Choroid plexus epithelial cell (primary cell): ENCODE measurements around the gene SURF2.
A peak's percentile ranks its signal among the peaks of the same experiment; 100 is the strongest.

Experiments used
- DNase-seq: peaks from one replicate; pipeline ENCODE4 v3.0.0-alpha.2; 2010; ENCODE audit warnings: low read depth
- H3K4me3 ChIP-seq: 2 replicates; pipeline ENCODE4 v1.5.1; 2011; ENCODE audit warnings: low read depth, mild to moderate bottlenecking, control low read depth, low read length, moderate library complexity
- CTCF ChIP-seq: conservative IDR thresholded peaks from 2 replicates; pipeline ENCODE4 v1.5.1; 2011; ENCODE audit warnings: low read depth, mild to moderate bottlenecking, control low read depth, inconsistent platforms, low read length, moderate library complexity

SURF2 gene

GRCh38 chr9:133344979-133345378 is 11.4 kb upstream of the SURF2 start:
- no peak for TF ChIP-seq CTCF
- DNase-seq: no peak
- H3K4me3 ChIP-seq: no peak overlapping the region

DNA sequence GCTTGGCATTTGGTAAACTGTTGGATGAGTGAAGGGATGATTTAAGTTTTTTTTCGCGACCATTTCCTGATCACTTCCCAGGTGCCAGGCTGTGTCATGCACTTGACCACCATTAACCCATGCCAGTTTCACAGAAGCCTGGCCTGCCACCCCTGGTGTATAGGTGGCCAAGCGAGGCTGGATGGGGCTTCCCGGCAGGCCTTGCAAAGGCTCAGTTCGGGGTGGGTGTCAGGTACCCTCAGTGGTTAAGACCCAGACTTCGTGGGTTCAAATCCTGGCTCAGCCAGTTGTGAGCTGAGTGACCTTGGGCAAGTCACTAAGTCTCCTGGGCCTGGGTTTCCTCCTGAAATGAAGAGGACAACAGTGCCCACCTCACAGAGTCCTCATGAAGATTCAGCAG is 10.8 kb upstream of the SURF2 start:
- no peak for TF ChIP-seq CTCF
- H3K4me3 ChIP-seq: no peak overlapping the region

DNA sequence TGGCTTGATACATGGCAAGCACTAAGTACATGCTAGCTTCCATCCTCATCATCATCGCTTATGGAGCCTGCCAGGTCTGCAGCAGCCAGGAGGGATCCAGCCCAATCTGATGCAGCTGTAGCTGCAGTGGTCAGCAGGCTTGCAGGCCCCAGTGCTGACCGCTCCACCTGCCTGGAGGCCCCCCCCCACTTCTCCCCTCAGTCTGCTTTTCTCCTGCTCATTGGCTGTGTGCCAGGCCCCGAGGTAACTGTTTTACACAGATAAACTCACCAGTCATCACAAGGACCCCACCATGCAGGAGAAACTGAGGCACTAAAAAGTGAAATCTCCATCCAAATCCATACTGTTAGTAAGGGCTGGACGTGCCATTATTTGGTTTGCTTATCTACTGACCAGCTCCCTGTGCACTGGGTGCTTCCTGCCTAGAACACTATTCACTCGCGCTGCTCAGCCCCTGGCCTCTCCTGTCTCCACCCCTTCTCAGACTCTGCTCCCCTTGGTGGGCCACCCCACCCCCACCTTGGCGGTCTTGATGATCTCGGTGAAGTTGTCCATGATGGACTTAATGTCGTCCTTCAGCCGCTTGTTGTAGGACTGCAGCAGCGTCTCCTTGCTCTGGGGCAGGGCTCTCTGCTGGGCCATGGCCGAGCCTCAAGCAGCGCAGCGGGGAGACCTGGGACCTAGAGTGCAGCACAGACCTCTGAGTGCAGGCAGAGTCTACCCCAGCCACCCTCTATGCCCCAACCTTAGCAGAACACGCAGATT is 10.1 kb upstream of the SURF2 start:
- H3K4me3 ChIP-seq: peak overlapping the region; percentile 83
- no peak for TF ChIP-seq CTCF
- no peak for DNase-seq

More for the DNA sequence above, 10.8 kb upstream of the SURF2 start:
- DNase-seq: no peak

DNA sequence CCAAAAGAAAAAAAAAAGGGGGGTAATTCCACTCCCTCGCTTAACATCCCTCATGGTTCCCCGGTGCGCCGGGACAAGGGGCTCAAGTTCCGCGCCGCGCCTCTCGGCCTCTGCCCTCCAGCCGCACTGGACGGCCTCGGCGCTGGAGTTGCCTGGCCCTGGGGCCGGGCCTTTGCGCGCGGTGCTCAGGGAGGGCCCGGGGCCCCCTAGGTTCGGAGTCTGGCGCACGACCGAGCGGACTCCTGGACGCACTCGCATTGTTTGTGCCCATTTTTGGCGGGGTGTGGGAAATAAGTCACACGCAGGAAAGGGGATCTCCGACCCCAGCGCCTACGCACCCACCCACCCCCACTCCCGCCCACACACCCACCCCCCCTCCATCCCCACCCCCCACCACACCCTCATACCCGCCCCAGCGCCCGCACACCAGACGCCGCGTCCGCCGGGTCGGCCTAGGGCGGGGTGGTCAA is 8.8 kb upstream of the SURF2 start:
- H3K4me3 ChIP-seq: peak overlapping the region; percentile 83
- TF ChIP-seq CTCF: no peak
- DNase-seq: peak; percentile 20

DNA sequence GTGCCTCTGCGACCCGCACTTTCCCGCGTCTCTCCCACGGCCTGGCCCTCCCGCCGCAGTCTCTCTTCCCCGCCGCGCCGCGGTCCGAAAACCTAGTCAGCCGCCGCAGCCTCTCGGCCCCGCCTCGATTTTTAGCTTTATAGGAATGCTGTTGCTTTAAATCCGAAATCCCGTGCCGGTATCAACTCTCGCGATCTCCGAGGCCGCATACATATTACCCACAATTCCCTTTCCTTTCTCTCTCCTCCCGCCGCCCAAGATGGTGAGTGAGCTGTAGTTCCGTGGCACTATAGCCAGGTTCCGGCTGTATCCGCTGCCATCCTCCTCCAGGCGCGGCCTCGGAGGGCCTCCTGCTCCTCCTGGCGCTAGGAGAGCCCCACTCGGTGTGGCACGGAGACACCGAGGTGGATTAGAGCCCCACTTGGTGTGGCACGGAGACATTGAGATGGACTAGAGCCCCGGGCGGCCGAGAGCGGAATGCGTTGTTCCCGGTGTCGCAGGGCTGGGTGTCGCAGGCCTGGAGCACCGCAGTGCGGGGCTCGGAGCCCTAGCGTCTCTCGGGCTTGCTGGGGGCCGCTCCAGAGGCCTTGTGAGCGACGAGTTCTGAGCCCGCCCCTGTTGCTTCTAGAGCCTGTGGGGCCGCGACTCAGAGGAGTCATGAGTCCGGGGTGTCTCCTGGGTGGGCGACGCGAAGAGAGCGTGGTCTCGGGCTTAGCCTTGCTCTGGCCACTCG is 8.2 kb upstream of the SURF2 start, which contains the start of the genes MED22 and RPL7A:
MED22 (minus strand) TSS at position 147 of the 733 bp plus-strand sequence. CDS start 1,469 bp downstream, outside the sequence.
RPL7A (plus strand) TSS at position 234 of the 733 bp plus-strand sequence; CDS start at position 260, 26 bp downstream.
- peak within 1 kb of the TSS; percentile 83 for H3K4me3 ChIP-seq
- no peak for TF ChIP-seq CTCF
- DNase-seq: peak; percentile 98

- no peak for TF ChIP-seq CTCF
- peak; percentile 15 for DNase-seq
Measured at GRCh38 chr9:133348718-133349573, 7.4 kb upstream of the SURF2 start.

More at GRCh38 chr9:133348718-133349573, 7.4 kb upstream of the SURF2 start:
- H3K4me3 ChIP-seq: peak overlapping the region; percentile 83
